Mesenchymal stem cell (in vitro differentiated cells and primary cell): ENCODE measurements around the gene SEMA4G.

Source experiments
- DNase-seq: peaks from one replicate; pipeline ENCODE4 v3.0.0-alpha.2; 2013
- H2AFZ ChIP-seq: one replicate; pipeline ENCODE4 v1.6.1; 2013; ENCODE audit warnings: low read depth, mild to moderate bottlenecking, control low read depth, inconsistent platforms, low read length, moderate library complexity
- H2AK5ac ChIP-seq: 2 replicates; pipeline ENCODE4 v1.6.1; 2013; ENCODE audit warnings: low read length, moderate library complexity, mild to moderate bottlenecking, inconsistent platforms; ENCODE audit not compliant: severe bottlenecking
- H2BK120ac ChIP-seq: one replicate; pipeline ENCODE4 v1.6.1; 2013; ENCODE audit warnings: low read depth, mild to moderate bottlenecking, inconsistent platforms, low read length, moderate library complexity
- H2BK12ac ChIP-seq, 2 experiments: one replicate each; pipeline ENCODE4 v1.6.1; 2013; ENCODE audit warnings: inconsistent platforms in 2 of 2, low read length in 2 of 2, mild to moderate bottlenecking in 2 of 2, moderate library complexity in 2 of 2, control low read depth in 1 of 2
- H2BK15ac ChIP-seq: one replicate; pipeline ENCODE4 v1.6.1; 2013; ENCODE audit warnings: mild to moderate bottlenecking, low read depth, inconsistent platforms; ENCODE audit not compliant: poor library complexity, severe bottlenecking
- H2BK5ac ChIP-seq: 2 replicates; pipeline ENCODE4 v1.6.1; 2013; ENCODE audit warnings: low read depth, mild to moderate bottlenecking, low read length, control low read depth, inconsistent platforms; ENCODE audit not compliant: poor library complexity, severe bottlenecking
- H3K14ac ChIP-seq, 2 experiments: one replicate each; pipeline ENCODE4 v1.6.1; 2013; ENCODE audit warnings: inconsistent platforms in 2 of 2, low read length in 2 of 2, control low read depth in 1 of 2, mild to moderate bottlenecking in 1 of 2, moderate library complexity in 1 of 2
- H3K18ac ChIP-seq, 2 experiments: one replicate each; pipeline ENCODE4 v1.6.1; 2013; ENCODE audit warnings: inconsistent platforms in 2 of 2, low read length in 2 of 2, control low read depth in 1 of 2, low read depth in 1 of 2, mild to moderate bottlenecking in 1 of 2
- H3K23ac ChIP-seq, 2 experiments: one replicate each; pipeline ENCODE4 v1.6.1; 2013; ENCODE audit warnings: inconsistent platforms in 2 of 2, low read length in 2 of 2, mild to moderate bottlenecking in 2 of 2, moderate library complexity in 2 of 2, control low read depth in 1 of 2
- H3K27ac ChIP-seq: 2 replicates; pipeline ENCODE4 v1.5.1; 2013; ENCODE audit warnings: mild to moderate bottlenecking, moderate library complexity, low read length, control low read depth, inconsistent platforms; ENCODE audit not compliant: poor library complexity, severe bottlenecking
- H3K27me3 ChIP-seq, 2 experiments: 2 replicates each; pipeline versions ENCODE4 v1.6.1 to v1.7.0; 2013; ENCODE audit warnings: low read length in 2 of 2, mild to moderate bottlenecking in 2 of 2, moderate library complexity in 2 of 2, control low read depth in 1 of 2, inconsistent platforms in 1 of 2; ENCODE audit not compliant: control insufficient read depth in 1 of 2, insufficient read depth in 1 of 2
- H3K36me3 ChIP-seq, 2 experiments: 2 replicates each; pipeline versions ENCODE4 v1.6.1 to v1.7.0; 2013; ENCODE audit warnings: low read length in 2 of 2, control low read depth in 1 of 2, inconsistent platforms in 1 of 2, low read depth in 1 of 2, mild to moderate bottlenecking in 1 of 2; ENCODE audit not compliant: insufficient read depth in 2 of 2, control insufficient read depth in 1 of 2
- H3K4ac ChIP-seq, 2 experiments: one replicate each; pipeline ENCODE4 v1.6.1; 2013; ENCODE audit warnings: inconsistent platforms in 2 of 2, low read length in 2 of 2, mild to moderate bottlenecking in 2 of 2, moderate library complexity in 2 of 2, control low read depth in 1 of 2, low read depth in 1 of 2
- H3K4me1 ChIP-seq: 2 replicates; pipeline ENCODE4 v1.6.1; 2013; ENCODE audit warnings: low read depth, low read length, control low read depth; ENCODE audit not compliant: control insufficient read depth, insufficient read depth
- H3K4me2 ChIP-seq: 2 replicates; pipeline ENCODE4 v1.6.1; 2013; ENCODE audit warnings: low read length, mild to moderate bottlenecking, inconsistent platforms; ENCODE audit not compliant: poor library complexity, severe bottlenecking
- H3K4me3 ChIP-seq, 2 experiments: 2 replicates each; pipeline versions ENCODE4 v1.5.1 to v1.7.0; 2013; ENCODE audit warnings: low read length in 2 of 2, mild to moderate bottlenecking in 2 of 2, control low read depth in 1 of 2, low read depth in 1 of 2; ENCODE audit not compliant: insufficient read depth in 1 of 2
- H3K79me1 ChIP-seq: replicated peaks from 2 replicates; pipeline ENCODE4 v1.6.1; 2013; ENCODE audit warnings: mild to moderate bottlenecking, control low read depth, low read length, inconsistent platforms; ENCODE audit not compliant: poor library complexity, severe bottlenecking
- H3K9ac ChIP-seq: 2 replicates; pipeline ENCODE4 v1.7.0; 2013; ENCODE audit warnings: mild to moderate bottlenecking, low read length, moderate library complexity
- H3K9me3 ChIP-seq: 2 replicates; pipeline ENCODE4 v1.7.0; 2013; ENCODE audit warnings: mild to moderate bottlenecking, low read length; ENCODE audit not compliant: control insufficient read depth
- H4K8ac ChIP-seq: one replicate; pipeline ENCODE4 v1.6.1; 2013; ENCODE audit warnings: inconsistent platforms, mild to moderate bottlenecking, low read length, moderate library complexity
- H4K91ac ChIP-seq: one replicate; pipeline ENCODE4 v1.6.1; 2013; ENCODE audit warnings: mild to moderate bottlenecking, low read length, inconsistent platforms
- WGBS: methylation state at CpG from one replicate; pipeline ENCODE4 v1.1.7; 2013; ENCODE audit warnings: mixed read lengths; 5-methylcytosine and 5-hydroxymethylcytosine counted together

Gene SEMA4G

DNA sequence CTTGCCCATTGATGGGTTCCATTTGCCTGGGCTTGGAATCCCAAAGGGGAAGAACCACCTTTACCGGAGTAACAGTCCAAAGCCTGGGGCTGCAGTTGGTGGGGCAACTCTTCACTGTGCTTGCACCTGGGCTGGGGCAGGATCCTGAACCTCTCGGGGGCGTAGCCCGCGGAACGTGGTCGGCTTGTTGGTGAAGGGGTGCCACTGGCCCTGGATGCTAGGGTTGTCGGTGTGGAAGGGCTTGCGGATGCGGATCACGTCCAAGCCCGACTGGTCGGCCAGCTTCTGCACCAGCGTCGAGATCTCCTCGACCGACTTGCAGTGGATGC, 17.3 kb downstream of the SEMA4G start:
- Histone ChIP-seq H2AFZ (peak overlapping the region; percentile 98), H3K9ac (peak overlapping the region; percentile 90), H3K27ac (no peak overlapping the region), H2BK120ac (no peak overlapping the region), H3K9me3 (no peaks in the 10 kb centered on the region), H3K36me3 (peaks cover 52 to 60% of the 10 kb centered on the region in 2 experiments), H2BK5ac (no peak overlapping the region), H2BK15ac (no peak overlapping the region), H3K4me3 (peak overlapping the region; percentile 92 to 94), H3K4ac (no peak overlapping the region), H3K14ac (no peak overlapping the region), H3K23ac (peak overlapping the region in 1 of 2 experiments; percentile 51), H3K18ac (peak overlapping the region in 1 of 2 experiments; percentile 90), H3K4me1 (peaks cover 24% of the 10 kb centered on the region), H3K79me1 (peaks cover 43% of the 10 kb centered on the region), H2BK12ac (no peak overlapping the region), H3K4me2 (peak overlapping the region; percentile 45), H4K91ac (peak overlapping the region; percentile 67), H4K8ac (peak overlapping the region; percentile 95), H3K27me3 (no peaks in the 10 kb centered on the region), H2AK5ac (no peak overlapping the region)
- no peak for DNase-seq
- 33% methylated on average over 17 of the region's 17 CpGs for WGBS

DNA sequence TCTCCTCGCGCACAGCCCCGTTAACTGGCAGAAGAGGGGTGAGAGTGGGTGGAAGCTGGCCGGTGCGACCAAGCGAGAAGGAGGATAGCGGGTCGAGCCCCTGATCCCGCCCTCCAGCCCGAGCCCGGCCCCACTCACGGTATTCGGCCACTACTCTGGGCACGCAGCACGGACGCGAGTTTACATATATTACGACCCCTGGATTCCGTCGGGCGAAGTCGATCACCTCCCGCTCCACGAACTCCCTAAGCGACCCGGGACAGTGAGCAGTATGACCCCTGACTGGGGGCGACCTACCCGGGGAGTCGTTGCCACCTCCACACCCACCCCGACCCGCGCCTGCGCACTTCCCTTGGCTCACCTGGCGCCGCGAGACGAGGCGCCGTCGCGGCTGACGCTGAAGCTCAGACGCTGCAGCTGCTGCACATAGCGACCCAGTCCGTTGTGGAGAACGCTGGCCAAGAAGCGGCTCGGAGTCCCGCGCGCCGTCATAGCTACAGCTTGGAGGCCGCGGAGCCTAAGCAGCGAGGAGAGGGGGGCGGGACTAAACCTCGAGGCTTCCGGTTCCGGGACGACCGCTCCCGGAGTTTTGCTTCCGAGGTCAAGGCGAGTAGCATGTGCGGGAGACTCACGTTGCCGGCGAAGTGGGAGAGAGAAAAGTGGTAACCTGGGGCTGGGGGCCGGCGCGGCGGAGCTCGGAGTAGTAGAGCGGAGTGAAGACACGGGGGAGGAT, 17.8 kb downstream of the SEMA4G start, which contains the start of the genes MRPL43 and TWNK:
TSS of gene MRPL43 (minus strand) at position 546 of the 733 bp plus-strand sequence. CDS start at position 492, 54 bp downstream.
TSS of gene TWNK (plus strand) at position 592 of the 733 bp plus-strand sequence. CDS start 668 bp downstream, outside the sequence.
- H2BK120ac ChIP-seq: no peak within 1 kb of the TSS
- 2% methylated on average over 72 of the region's 75 CpGs for WGBS
- H2AK5ac ChIP-seq: no peak within 1 kb of the TSS
- H3K23ac ChIP-seq: peak within 1 kb of the TSS in 1 of 2 experiments; percentile 60
- peak; percentile 81 for DNase-seq
- H3K4me2 ChIP-seq: peak within 1 kb of the TSS; percentile 60
- no peak within 1 kb of the TSS for H2BK15ac ChIP-seq
- H3K27ac ChIP-seq: peak within 1 kb of the TSS; percentile 88
- peak within 1 kb of the TSS; percentile 39 to 83 for H3K4ac ChIP-seq
- no peak within 1 kb of the TSS for H2BK12ac ChIP-seq
- peak within 1 kb of the TSS; percentile 98 for H2AFZ ChIP-seq
- H3K79me1 ChIP-seq: peaks cover 43% of the 10 kb centered on the region
- H3K4me1 ChIP-seq: peaks cover 24% of the 10 kb centered on the region
- H3K9ac ChIP-seq: peak within 1 kb of the TSS; percentile 90
- peak within 1 kb of the TSS; percentile 67 for H4K91ac ChIP-seq
- no peaks in the 10 kb centered on the region for H3K9me3 ChIP-seq
- H3K27me3 ChIP-seq: no peaks in the 10 kb centered on the region
- H4K8ac ChIP-seq: peak within 1 kb of the TSS; percentile 95
- H2BK5ac ChIP-seq: no peak within 1 kb of the TSS
- peaks cover 51 to 60% of the 10 kb centered on the region in 2 experiments for H3K36me3 ChIP-seq
- peak within 1 kb of the TSS; percentile 92 to 94 for H3K4me3 ChIP-seq
- peak within 1 kb of the TSS; percentile 90 to 93 for H3K18ac ChIP-seq
- H3K14ac ChIP-seq: peak within 1 kb of the TSS in 1 of 2 experiments; percentile 95

DNA sequence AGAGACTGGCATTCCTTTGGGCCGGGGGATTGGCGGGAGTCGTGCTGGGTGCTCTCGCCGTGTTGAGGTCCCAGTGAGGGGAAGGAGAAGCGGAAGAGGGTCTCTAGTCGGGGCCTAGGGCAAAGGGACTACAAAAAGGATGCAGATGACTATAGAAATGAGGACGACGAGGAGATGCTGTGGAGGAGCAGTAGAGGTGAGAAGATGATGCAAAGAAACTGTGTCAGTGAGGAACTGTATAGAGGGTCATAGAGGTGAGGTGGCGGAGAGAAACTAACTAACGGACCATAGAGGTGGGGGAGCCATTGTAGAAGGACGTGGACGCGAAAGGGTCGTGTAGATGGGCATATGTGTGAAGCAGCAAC, 18.4 kb downstream of the SEMA4G start:
- DNase-seq: no peak
- H3K36me3 ChIP-seq: peaks cover 52 to 57% of the 10 kb centered on the region in 2 experiments
- 2% methylated on average over 15 of the region's 15 CpGs for WGBS

DNA sequence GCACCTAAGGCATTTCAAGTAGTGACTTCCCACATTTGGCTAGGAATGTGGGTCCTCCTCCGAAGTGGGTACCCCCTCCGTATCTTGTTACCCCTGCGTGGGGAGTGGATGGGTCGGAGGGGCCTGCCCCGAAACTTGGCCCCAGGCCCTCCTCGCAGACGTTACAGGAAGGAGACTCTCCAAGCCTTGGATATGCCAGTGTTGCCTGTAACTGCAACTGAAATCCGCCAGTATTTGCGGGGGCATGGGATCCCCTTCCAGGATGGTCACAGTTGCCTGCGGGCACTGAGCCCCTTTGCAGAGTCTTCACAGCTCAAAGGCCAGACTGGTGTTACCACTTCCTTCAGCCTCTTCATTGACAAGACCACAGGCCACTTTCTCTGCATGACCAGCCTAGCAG, 18.9 kb downstream of the SEMA4G start:
- H3K4ac ChIP-seq: no peak overlapping the region
- no peak overlapping the region for H4K91ac ChIP-seq
- no peak overlapping the region for H3K18ac ChIP-seq
- no peak overlapping the region for H3K27ac ChIP-seq
- peaks cover 51 to 56% of the 10 kb centered on the region in 2 experiments for H3K36me3 ChIP-seq
- no peaks in the 10 kb centered on the region for H3K9me3 ChIP-seq
- H2AK5ac ChIP-seq: no peak overlapping the region
- no peak overlapping the region for H2BK12ac ChIP-seq
- H3K4me1 ChIP-seq: peaks cover 24% of the 10 kb centered on the region
- H3K27me3 ChIP-seq: no peaks in the 10 kb centered on the region
- peaks cover 43% of the 10 kb centered on the region for H3K79me1 ChIP-seq
- no peak overlapping the region for H2BK120ac ChIP-seq
- no peak overlapping the region for H2BK15ac ChIP-seq
- H2BK5ac ChIP-seq: no peak overlapping the region
- no peak overlapping the region for H3K23ac ChIP-seq
- H3K9ac ChIP-seq: peak overlapping the region; percentile 90
- H3K4me3 ChIP-seq: peak overlapping the region; percentile 92 to 94
- no peak overlapping the region for H2AFZ ChIP-seq
- no peak overlapping the region for H4K8ac ChIP-seq
- no peak overlapping the region for H3K14ac ChIP-seq
- H3K4me2 ChIP-seq: peak overlapping the region; percentile 60
- WGBS: 80% methylated on average over 10 of the region's 10 CpGs
- no peak for DNase-seq

More for the DNA sequence above, 18.4 kb downstream of the SEMA4G start:
- no peak overlapping the region for H2BK15ac ChIP-seq
- H2AK5ac ChIP-seq: no peak overlapping the region
- no peak overlapping the region for H4K91ac ChIP-seq
- H3K79me1 ChIP-seq: peaks cover 43% of the 10 kb centered on the region
- no peaks in the 10 kb centered on the region for H3K27me3 ChIP-seq
- H3K9ac ChIP-seq: peak overlapping the region; percentile 90
- no peak overlapping the region for H3K14ac ChIP-seq
- H3K23ac ChIP-seq: no peak overlapping the region
- H3K4ac ChIP-seq: no peak overlapping the region
- H3K9me3 ChIP-seq: no peaks in the 10 kb centered on the region
- peak overlapping the region; percentile 92 to 94 for H3K4me3 ChIP-seq
- no peak overlapping the region for H3K27ac ChIP-seq
- peak overlapping the region; percentile 27 for H4K8ac ChIP-seq
- H2BK5ac ChIP-seq: no peak overlapping the region
- H2BK12ac ChIP-seq: no peak overlapping the region
- H3K18ac ChIP-seq: peak overlapping the region in 1 of 2 experiments; percentile 7
- no peak overlapping the region for H2BK120ac ChIP-seq
- peak overlapping the region; percentile 60 for H3K4me2 ChIP-seq
- H2AFZ ChIP-seq: peak overlapping the region; percentile 51
- H3K4me1 ChIP-seq: peaks cover 24% of the 10 kb centered on the region
